GM18505 (cell line): ENCODE data around the gene DCT.

ENCODE experiments used
- ATAC-seq: cut with Tn5 transposase; IDR thresholded peaks from one replicate; pipeline ENCODE4 v1.9.1; 2021; ENCODE audit not compliant: unreplicated experiment
- POLR2A ChIP-seq: IDR thresholded peaks from 4 replicates; pipeline ENCODE4 v1.6.1; 2011; ENCODE audit warnings: borderline replicate concordance; ENCODE audit not compliant: insufficient read depth, insufficient read length; ENCODE audit errors: extremely low read depth

Gene DCT

GRCh38 chr13:94431987-94432386 lies 47.5 kb downstream of the DCT start:
- no peak for ATAC-seq
- no peak for TF ChIP-seq POLR2A

- no peak for TF ChIP-seq POLR2A
- ATAC-seq = no peak
These were observed 47.9 kb downstream of the DCT start for GRCh38 chr13:94431574-94431973.

- ATAC-seq = no peak
- no peak for TF ChIP-seq POLR2A
These were observed 52.0 kb downstream of the DCT start for GRCh38 chr13:94427313-94427953.

- TF ChIP-seq POLR2A = no peak
These were observed 59.6 kb downstream of the DCT start for GRCh38 chr13:94419925-94420305.

GRCh38 chr13:94419304-94419924 lies 60.1 kb downstream of the DCT start:
- peak; percentile 63 for ATAC-seq
- TF ChIP-seq POLR2A = no peak

More at GRCh38 chr13:94419925-94420305, 59.6 kb downstream of the DCT start:
- ATAC-seq = no peak

- ATAC-seq = no peak
- TF ChIP-seq POLR2A = no peak
These were observed 62.2 kb downstream of the DCT start for GRCh38 chr13:94417294-94417693.

GRCh38 chr13:94416454-94417080 lies 62.9 kb downstream of the DCT start:
- no peak for TF ChIP-seq POLR2A
- ATAC-seq = no peak

GRCh38 chr13:94415500-94416237 lies 63.8 kb downstream of the DCT start:
- ATAC-seq = no peak
- no peak for TF ChIP-seq POLR2A

GRCh38 chr13:94414708-94415107 lies 64.8 kb downstream of the DCT start:
- TF ChIP-seq POLR2A = no peak

GRCh38 chr13:94414141-94414540 lies 65.3 kb downstream of the DCT start:
- no peak for TF ChIP-seq POLR2A

More at GRCh38 chr13:94414708-94415107, 64.8 kb downstream of the DCT start:
- ATAC-seq = no peak

GRCh38 chr13:94413598-94413944 lies 65.9 kb downstream of the DCT start:
- no peak for ATAC-seq
- TF ChIP-seq POLR2A = no peak

More at GRCh38 chr13:94414141-94414540, 65.3 kb downstream of the DCT start:
- ATAC-seq = no peak

GRCh38 chr13:94412870-94413597 lies 66.4 kb downstream of the DCT start:
- no peak for ATAC-seq
- no peak for TF ChIP-seq POLR2A

GRCh38 chr13:94411747-94412146 lies 67.7 kb downstream of the DCT start:
- no peak for ATAC-seq
- TF ChIP-seq POLR2A = no peak
